NCI-H69 (cell line): Measurements from ENCODE around the gene ABR.
"Not testable (repeated sequence)": the region's sequence is repeated elsewhere in the genome, so short reads cannot be mapped to it uniquely, and the experiment has no call there.

ENCODE experiments used
- DNase-seq: peaks from one replicate; lab custom pipeline; 2025; lab: John Stamatoyannopoulos, UW

The ABR gene

GRCh38 chr17:1008008-1008761 is 171.6 kb downstream of the ABR start:
- DNase-seq = no peak

- no peak for DNase-seq
Observed at GRCh38 chr17:1007310-1008007, 172.3 kb downstream of the ABR start.

- peak; percentile 7 for DNase-seq
Observed at GRCh38 chr17:1006054-1006453, 173.7 kb downstream of the ABR start.

GRCh38 chr17:1005361-1005946 is 174.3 kb downstream of the ABR start:
- peak; percentile 59 for DNase-seq

GRCh38 chr17:1004769-1005295 is 174.9 kb downstream of the ABR start:
- DNase-seq = no peak

GRCh38 chr17:1003972-1004768 is 175.6 kb downstream of the ABR start:
- no peak for DNase-seq

GRCh38 chr17:1003633-1003971 is 176.2 kb downstream of the ABR start:
- no peak for DNase-seq

GRCh38 chr17:1002771-1003555 is 176.8 kb downstream of the ABR start:
- peak; percentile 43 for DNase-seq

GRCh38 chr17:1002412-1002753 is 177.4 kb downstream of the ABR start:
- DNase-seq = no peak

- DNase-seq = no peak
Observed at GRCh38 chr17:1001640-1002411, 178.0 kb downstream of the ABR start.

GRCh38 chr17:1000597-1001461 is 179.0 kb downstream of the ABR start:
- DNase-seq = no peak

GRCh38 chr17:998111-998510 is 181.7 kb downstream of the ABR start:
- no peak for DNase-seq

GRCh38 chr17:996554-997344 is 183.0 kb downstream of the ABR start, which contains the start of gene TIMM22:
Gene TIMM22, plus strand, starts transcription at chr17:997129. Its CDS starts 14 bp downstream, at chr17:997143.
- DNase-seq = peak; percentile 97

GRCh38 chr17:995324-995723 is 184.5 kb downstream of the ABR start:
- not testable (repeated sequence) for DNase-seq

GRCh38 chr17:992933-993332 is 186.8 kb downstream of the ABR start:
- peak; percentile 6 for DNase-seq

- DNase-seq = no peak
Observed at GRCh38 chr17:988561-988960, 191.2 kb downstream of the ABR start.

GRCh38 chr17:987931-988330 is 191.8 kb downstream of the ABR start:
- no peak for DNase-seq

GRCh38 chr17:986322-986929 is 193.4 kb downstream of the ABR start:
- no peak for DNase-seq
